ENCODE results near the gene EIPR1. TPM values are rescaled to one million over a fixed set of nuclear protein-coding genes. Genes with fewer than 3 reads are reported as not detected.

Gene EIPR1
- total and polyA plus RNA-seq, 2 donors (not counting 3 experiments of a cell fraction or from before 2014, with no cell fraction given), result 30.8 to 57.3 TPM

GRCh38 chr2:3356799-3357198 is 20.8 kb downstream of the EIPR1 start:
- Histone ChIP-seq H3K9me3 (replicated peaks; ENCODE audit: control insufficient read depth, insufficient read depth, low read length) (no peaks in the 10 kb centered on the region), H3K36me3 (ENCODE audit: control insufficient read depth in 2 of 2, extremely low read depth in 1 of 2, insufficient read depth in 2 of 2, low read length in 2 of 2) (peaks cover 2 to 3% of the 10 kb centered on the region in 2 experiments), H3K4me3 (replicated peaks in 1 of 3; ENCODE audit: insufficient read depth in 1 of 3, low read depth in 1 of 3, low read length in 3 of 3) (no peak overlapping the region), H3K4me2 (ENCODE audit: insufficient read depth, low read length) (no peak overlapping the region), H3K79me2 (ENCODE audit: control insufficient read depth, insufficient read depth, low read length) (peaks cover 9% of the 10 kb centered on the region), H3K27me3 (ENCODE audit: control insufficient read depth in 2 of 2, insufficient read depth in 2 of 2, low read length in 2 of 2) (no peaks in the 10 kb centered on the region), H3K27ac (ENCODE audit: insufficient read depth, low read depth, low read length) (no peak overlapping the region), H3K9ac (replicated peaks; ENCODE audit: extremely low read depth, insufficient read depth, low read length) (no peak overlapping the region), H2AFZ (ENCODE audit: low read depth, low read length) (no peak overlapping the region), H3K4me1 (ENCODE audit: control insufficient read depth, extremely low read depth, insufficient read depth, low read length) (no peaks in the 10 kb centered on the region), H3K9me1 (replicated peaks; ENCODE audit: control insufficient read depth, extremely low read depth, insufficient read depth, low read length) (no peaks in the 10 kb centered on the region), H4K20me1 (replicated peaks; ENCODE audit: control insufficient read depth, extremely low read depth, insufficient read depth, low read length) (no peaks in the 10 kb centered on the region)
- DNase-seq (ENCODE audit: low read depth, low spot score), result no peak
- TF ChIP-seq, protein P1, sequence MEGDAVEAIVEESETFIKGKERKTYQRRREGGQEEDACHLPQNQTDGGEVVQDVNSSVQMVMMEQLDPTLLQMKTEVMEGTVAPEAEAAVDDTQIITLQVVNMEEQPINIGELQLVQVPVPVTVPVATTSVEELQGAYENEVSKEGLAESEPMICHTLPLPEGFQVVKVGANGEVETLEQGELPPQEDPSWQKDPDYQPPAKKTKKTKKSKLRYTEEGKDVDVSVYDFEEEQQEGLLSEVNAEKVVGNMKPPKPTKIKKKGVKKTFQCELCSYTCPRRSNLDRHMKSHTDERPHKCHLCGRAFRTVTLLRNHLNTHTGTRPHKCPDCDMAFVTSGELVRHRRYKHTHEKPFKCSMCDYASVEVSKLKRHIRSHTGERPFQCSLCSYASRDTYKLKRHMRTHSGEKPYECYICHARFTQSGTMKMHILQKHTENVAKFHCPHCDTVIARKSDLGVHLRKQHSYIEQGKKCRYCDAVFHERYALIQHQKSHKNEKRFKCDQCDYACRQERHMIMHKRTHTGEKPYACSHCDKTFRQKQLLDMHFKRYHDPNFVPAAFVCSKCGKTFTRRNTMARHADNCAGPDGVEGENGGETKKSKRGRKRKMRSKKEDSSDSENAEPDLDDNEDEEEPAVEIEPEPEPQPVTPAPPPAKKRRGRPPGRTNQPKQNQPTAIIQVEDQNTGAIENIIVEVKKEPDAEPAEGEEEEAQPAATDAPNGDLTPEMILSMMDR (IDR thresholded peaks at IDR 0.05; ENCODE audit: extremely low read depth in 1 of 2, insufficient read depth in 1 of 2, low read depth in 1 of 2, low read length in 2 of 2), result no peak
- POLR2A ChIA-PET, result no interaction called here
- BruUV-seq (replicated peaks), result no TSS peak
- CTCF ChIA-PET, result interaction anchor here (1.1 kb wide), 1 partner anchor 24 kb away, joined by 3 read pairs; no protein-coding TSS in a partner anchor
- dilution Hi-C loops (cut with MboI; ENCODE audit: extremely low pct_ligation_motif_present, low sequenced_read_pairs) (no loop called here), intact Hi-C loops (cut with micrococcal nuclease) (no loop called here)
- FAIRE-seq, result no peak

- Histone ChIP-seq H3K4me2 (ENCODE audit: insufficient read depth, low read length) (no peak overlapping the region), H3K27me3 (ENCODE audit: control insufficient read depth in 2 of 2, insufficient read depth in 2 of 2, low read length in 2 of 2) (no peaks in the 10 kb centered on the region), H2AFZ (ENCODE audit: low read depth, low read length) (no peak overlapping the region), H3K9me3 (replicated peaks; ENCODE audit: control insufficient read depth, insufficient read depth, low read length) (no peaks in the 10 kb centered on the region), H3K27ac (ENCODE audit: insufficient read depth, low read depth, low read length) (no peak overlapping the region), H3K79me2 (ENCODE audit: control insufficient read depth, insufficient read depth, low read length) (peaks cover 9% of the 10 kb centered on the region), H3K9ac (replicated peaks; ENCODE audit: extremely low read depth, insufficient read depth, low read length) (no peak overlapping the region), H3K36me3 (ENCODE audit: control insufficient read depth in 2 of 2, extremely low read depth in 1 of 2, insufficient read depth in 2 of 2, low read length in 2 of 2) (peaks cover 2 to 3% of the 10 kb centered on the region in 2 experiments), H3K4me1 (ENCODE audit: control insufficient read depth, extremely low read depth, insufficient read depth, low read length) (no peaks in the 10 kb centered on the region), H3K4me3 (replicated peaks in 1 of 3; ENCODE audit: insufficient read depth in 1 of 3, low read depth in 1 of 3, low read length in 3 of 3) (no peak overlapping the region), H4K20me1 (replicated peaks; ENCODE audit: control insufficient read depth, extremely low read depth, insufficient read depth, low read length) (no peaks in the 10 kb centered on the region), H3K9me1 (replicated peaks; ENCODE audit: control insufficient read depth, extremely low read depth, insufficient read depth, low read length) (no peaks in the 10 kb centered on the region)
- intact Hi-C loops (cut with micrococcal nuclease), result no loop called here
- CTCF ChIA-PET, result interaction anchor here (1.1 kb wide), 1 partner anchor 23 kb away, joined by 3 read pairs; no protein-coding TSS in a partner anchor
- dilution Hi-C loops (cut with MboI; ENCODE audit: extremely low pct_ligation_motif_present, low sequenced_read_pairs), result no loop called here
- FAIRE-seq (no peak), DNase-seq (ENCODE audit: low read depth, low spot score) (no peak)
- TF ChIP-seq FOS (IDR thresholded peaks at IDR 0.05; ENCODE audit: borderline replicate concordance, insufficient read depth, low read length) (no peak), EZH2 (IDR thresholded peaks at IDR 0.05; ENCODE audit: borderline replicate concordance, low read depth, low read length, severe bottlenecking) (no peak), POLR2A (IDR thresholded peaks at IDR 0.05; ENCODE audit: low read depth, low read length) (no peak), POLR2AphosphoS5 (IDR thresholded peaks at IDR 0.05; ENCODE audit: insufficient read depth, low read depth, low read length) (no peak)
- POLR2A ChIA-PET, result no interaction called here
- BruUV-seq (replicated peaks), result no TSS peak
Measured at GRCh38 chr2:3355951-3356569, 21.6 kb downstream of the EIPR1 start.
